Esophagus mucosa (tissue), 1 donor: ENCODE data around the gene SERBP1. TPM values are rescaled to one million over a fixed set of nuclear protein-coding genes. Genes with fewer than 3 reads are reported as not detected.
"Not testable (repeated sequence)": the region's sequence is repeated elsewhere in the genome, so short reads cannot be mapped to it uniquely, and the experiment has no call there.

Experiments used
- ATAC-seq: fragments of 200-7000 bp; cut with Tn5 transposase; one replicate; pipeline ENCODE4 v1.9.1; 2020
- total RNA-seq: library from RNA; stranded (reverse); gene quantifications from one replicate; pipeline ENCODE4 v1.2.4, GENCODE V29; 2023
- donor health status: DM: yes; HTN: yes; CAD: no.

SERBP1 gene
- total RNA-seq, 1 donor from 2014 or later: 225 TPM

DNA sequence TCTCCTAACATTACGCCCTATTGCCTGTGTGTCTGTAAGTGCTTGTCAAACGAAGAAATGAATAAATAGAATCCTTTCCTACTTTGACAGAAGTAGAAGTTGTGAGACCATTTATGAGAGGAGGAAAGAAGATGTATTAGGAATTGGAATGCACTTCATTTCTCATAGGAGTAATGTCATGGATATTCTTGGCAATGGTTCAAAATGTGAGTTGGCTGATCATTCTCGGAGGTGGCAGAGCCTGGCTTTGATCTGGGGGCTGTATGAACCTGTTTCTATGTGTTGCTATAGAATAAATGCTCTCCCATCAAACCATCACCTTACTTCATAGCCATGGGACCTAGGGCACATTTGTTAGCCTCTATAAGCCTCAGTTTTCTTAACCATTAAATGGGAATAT, 10.1 kb upstream of the SERBP1 start:
- ATAC-seq: no peak

DNA sequence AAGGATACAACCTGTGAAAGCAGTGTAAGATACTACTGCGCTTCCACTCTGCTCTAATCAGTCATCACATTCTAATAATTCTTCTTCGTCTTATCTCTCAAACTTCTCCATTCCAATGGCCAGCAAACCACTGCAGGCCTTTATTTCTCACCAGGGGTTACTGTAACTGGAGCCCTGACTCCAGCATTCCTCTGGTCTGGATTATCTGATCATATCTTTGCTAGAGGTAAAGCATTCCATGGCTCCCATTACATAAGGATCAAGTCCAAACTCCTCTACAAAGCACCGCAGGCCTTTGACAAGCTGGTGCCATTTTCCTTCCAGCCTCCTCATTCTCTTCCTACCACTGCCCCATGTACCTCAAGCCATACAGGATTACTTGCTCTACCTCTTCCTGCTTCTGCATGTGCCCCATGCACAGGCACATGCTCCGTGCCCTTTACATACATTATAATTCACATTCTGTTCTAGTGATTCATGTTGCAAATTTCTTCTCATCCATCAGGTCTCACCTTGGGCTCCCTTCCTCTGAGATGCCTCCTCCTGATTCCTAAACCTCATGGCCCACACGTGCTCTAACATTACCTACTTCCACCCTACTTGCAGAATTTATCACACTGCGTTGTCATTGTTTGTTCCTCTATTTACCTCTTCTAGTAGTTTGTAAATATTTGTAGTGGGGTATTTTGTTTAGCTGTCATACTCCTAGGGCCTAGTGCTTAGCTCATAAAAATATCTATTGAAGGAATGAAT, 9.3 kb upstream of the SERBP1 start:
- ATAC-seq: no peak

GRCh38 chr1:67437961-67438360, 7.8 kb upstream of the SERBP1 start:
- no peak for ATAC-seq

DNA sequence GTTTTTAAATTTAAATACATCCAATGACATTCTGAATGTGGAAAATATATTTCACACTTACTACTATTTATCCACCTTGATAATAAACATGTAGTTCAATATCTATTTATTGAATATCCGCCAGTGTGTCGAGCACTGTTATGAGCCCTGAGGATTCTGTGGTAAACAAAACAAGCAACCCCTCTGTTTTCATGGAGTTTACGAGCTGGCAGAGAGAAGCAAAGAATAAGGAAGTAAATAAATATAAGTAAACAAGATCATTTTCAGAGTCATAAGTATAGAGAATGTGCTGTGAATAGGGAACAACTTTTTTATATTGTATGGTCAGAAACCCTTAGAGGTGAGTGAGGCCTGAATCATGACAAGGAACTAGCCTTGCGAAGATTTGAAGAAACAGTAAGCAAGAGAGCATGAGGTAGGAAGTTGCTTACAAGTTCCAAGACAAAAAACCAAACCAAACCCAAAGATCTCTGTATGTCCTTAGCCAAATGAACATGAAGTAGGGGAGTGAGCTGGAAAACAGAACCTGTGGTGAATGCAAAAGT, 6.4 kb upstream of the SERBP1 start:
- ATAC-seq: no peak

GRCh38 chr1:67434491-67434890, 4.3 kb upstream of the SERBP1 start:
- no peak for ATAC-seq

GRCh38 chr1:67433837-67434236, 3.6 kb upstream of the SERBP1 start:
- ATAC-seq: no peak

DNA sequence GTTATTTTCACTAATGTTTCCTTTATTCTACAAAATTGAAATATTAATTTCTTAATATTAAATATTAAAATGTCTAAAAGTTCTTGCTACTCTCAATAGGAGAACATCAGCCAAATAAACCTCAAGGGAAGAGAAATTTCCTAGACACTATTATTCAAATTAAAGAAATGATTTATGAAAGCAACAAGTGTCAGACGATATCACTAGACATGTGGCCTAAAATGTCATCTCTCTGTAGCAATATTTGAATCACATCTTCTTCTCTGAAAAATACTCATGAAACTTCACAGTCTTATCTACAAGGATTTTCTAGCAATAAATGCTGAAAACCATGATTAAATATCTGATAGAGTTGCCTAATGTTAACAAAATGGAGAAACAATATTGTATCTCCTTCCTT, 2.5 kb upstream of the SERBP1 start:
- ATAC-seq: no peak

DNA sequence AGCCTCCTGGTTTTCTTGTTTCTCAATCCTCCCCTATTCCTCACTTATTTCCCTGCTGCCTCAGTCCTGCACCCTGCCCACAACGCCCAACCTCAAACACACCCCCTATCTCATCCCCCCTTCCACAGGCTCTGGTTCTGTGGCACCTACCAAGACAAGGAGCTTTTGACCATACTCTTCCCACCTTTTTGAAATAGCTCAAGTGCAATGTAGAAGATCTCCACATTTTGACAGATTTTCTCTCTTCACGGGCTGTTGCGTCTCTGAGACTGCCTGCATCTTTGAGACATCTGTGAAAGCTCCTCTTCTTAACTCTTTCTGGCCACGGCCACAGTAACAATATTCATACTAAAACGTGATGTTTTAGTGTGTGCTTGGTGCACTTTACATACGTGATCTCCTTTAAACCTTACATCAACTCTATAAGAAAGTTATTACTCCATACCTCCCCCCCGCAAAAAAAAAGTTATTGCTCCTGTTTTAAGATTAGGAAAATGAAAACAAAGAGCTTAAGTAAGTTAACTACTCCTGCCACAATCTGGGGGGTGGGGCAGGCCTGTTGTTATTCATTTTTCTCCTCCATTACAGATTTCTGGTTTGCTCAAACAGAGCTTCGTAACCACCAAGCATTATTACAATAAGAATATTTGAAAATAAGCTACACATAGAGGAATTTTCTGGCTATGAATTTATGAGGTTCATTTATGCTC, 1.8 kb upstream of the SERBP1 start:
- no peak for ATAC-seq

DNA sequence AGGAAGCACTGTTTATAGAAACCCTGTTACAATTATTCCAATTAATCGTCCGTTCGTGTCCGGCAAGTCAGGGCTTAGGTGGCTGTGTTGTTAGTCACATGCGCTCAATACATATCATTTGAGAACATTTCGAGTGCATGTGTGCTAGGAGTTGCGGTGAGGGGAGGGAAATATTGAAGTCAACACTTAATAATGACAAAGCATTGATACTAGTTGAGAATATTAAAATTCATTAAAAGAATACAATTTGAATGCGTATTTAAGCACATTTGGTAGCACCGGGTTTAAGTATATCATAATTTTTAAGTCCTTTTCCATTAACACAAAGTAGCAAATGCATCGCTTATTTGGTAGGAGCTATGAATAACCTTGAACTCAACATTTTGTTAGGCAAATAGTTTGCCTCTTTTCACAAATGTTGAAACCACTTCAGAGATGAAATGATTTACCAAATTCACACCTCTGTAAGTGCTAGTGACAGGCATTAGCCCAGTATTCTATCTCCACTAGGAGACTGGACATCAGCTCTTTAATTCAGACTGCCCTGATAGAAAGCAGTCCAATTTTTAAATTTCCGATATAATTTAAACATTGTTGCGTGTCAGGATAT, 1.1 kb upstream of the SERBP1 start:
- no peak for ATAC-seq

GRCh38 chr1:67429528-67430357, 459 bp downstream of the SERBP1 start:
- ATAC-seq: peak; percentile 7

- no peak for ATAC-seq
Measured at GRCh38 chr1:67429011-67429527, 1.1 kb downstream of the SERBP1 start.

DNA sequence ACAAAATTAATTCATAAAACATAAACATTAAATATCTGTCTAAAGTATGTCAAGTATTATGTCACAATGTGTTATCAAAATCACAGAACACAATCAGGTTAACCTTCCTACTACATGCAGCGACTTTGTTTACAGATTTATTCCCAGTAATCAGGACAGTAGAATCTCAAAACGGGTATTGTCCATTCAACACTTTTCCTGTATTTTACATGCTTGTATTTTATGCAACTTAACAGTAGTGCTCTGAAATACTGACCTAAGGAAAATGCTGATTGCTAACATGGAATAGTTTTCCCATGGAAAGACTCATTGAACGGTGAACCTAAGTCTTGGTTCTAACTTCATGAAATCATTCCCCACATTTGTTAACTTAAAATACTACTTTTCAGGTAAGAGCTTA, 2.3 kb downstream of the SERBP1 start:
- no peak for ATAC-seq

DNA sequence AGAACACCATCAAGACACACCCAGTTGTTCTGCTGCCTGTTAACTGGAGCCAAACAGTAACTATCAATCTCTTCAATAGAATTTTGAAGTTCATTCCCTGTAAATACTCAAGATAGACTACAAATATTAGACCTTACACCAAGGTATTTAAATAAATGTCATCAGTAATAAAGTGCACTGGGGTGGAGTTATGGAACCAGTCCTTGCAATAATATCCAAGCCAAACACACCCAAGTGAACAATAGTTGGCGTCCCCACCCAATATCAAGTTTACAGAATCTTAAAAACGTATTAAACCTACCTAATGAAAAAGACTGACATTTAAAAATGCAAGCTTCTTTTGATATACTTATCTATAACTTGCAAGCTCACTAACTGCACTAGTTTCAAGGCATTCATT, 2.7 kb downstream of the SERBP1 start:
- ATAC-seq: no peak

GRCh38 chr1:67420835-67421492, 9.2 kb downstream of the SERBP1 start:
- ATAC-seq: no peak

DNA sequence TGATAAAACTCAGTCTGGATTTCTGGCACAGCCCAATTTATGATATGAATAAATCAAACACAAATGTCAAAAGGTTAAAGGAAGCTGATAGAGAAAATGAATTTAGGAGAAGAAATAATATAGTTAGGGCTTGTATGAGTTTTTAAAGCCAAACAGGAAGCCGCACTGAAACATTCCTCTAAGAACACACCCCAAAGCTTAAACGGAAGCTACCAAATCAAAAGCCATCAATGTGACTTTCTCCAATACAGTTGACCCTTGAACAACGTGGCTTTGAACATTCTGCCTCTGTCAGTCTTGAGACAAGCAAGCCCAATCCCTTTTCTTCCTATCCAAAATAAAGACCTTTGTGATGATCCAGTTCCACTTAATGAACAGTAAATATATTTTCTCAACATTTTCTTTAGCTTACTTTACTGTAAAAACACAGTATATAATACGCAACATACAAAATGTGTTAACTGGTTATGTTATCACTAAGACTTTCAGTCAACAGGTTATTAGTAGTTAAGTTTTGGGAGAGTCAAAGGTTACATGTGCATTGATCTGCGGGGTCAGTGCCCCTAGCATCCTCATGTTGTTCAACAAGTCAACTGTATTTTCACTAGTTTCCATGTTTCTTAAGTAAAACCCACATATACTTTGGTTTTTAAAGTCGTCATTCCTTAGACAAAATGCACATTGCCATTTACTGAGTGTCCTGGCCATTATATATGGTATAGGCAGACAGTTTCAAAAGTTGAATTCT, 11.2 kb downstream of the SERBP1 start:
- ATAC-seq: no peak

DNA sequence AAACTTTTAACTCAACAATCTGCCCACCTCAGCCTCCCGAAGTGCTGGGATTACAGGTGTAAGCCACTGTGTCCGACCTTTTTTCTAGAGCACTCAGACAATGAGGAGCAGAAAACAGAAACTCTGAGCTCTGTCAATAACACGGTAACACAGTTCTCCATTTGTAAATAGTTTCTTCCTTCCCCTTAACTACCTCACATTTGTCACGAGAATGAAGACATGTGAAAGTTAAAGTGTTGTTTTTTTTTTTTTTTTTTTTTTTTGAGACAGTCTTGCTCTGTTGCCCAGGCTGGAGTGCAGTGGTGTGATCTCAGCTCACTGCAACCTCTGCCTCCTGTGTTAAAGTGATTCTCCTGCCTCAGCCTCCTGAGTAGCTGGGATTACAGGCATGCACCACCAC, 12.5 kb downstream of the SERBP1 start:
- ATAC-seq: not testable (repeated sequence)

GRCh38 chr1:67415041-67415440, 15.2 kb downstream of the SERBP1 start:
- no peak for ATAC-seq

GRCh38 chr1:67414574-67414973, 15.6 kb downstream of the SERBP1 start:
- ATAC-seq: peak; percentile 91

- not testable (repeated sequence) for ATAC-seq
Measured at GRCh38 chr1:67413101-67413500, 17.1 kb downstream of the SERBP1 start.

DNA sequence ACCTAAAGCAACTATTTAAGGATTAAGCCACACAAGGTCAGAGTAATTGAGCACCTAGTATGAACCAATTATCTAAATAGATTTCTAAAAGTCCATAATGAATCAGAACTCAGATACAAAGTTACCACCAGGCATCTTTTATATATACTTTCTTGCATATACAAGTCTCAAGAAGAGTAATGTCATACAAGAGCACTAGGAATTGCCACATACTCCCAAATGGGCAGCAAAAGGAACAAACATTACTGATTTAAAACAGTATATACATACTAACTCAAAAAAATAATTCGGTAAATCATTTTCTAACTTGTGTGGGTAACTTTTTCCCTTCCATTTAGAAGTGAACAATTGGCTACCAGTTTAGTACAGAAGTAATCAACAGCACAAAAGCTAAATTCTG, 22.1 kb downstream of the SERBP1 start:
- no peak for ATAC-seq

DNA sequence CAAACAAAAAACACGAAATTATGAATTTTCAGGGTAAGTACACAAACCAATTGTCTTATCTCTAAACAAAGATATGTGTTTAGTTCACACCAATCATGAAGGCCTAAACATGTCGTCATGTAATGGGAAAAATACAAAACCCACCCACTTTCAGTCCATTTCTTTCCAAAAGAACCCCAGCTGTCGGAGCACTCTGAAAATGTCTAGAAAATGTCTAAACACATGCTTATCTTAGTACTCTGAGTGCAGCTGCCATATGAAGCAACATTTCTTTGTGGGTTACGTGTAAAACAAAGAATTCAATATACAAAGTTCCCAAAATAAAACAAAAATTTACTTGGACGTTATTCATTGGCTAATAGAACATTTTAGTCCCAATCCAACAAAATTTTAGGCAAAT, 22.7 kb downstream of the SERBP1 start:
- no peak for ATAC-seq
